K562 (cell line): ENCODE data around the gene P4HTM. TPM values are rescaled to one million over a fixed set of nuclear protein-coding genes. Genes with fewer than 3 reads are reported as not detected.
A peak's percentile ranks its signal among the peaks of the same experiment; 100 is the strongest.

Experiments used
- ARNT ChIP-seq, 2 experiments: fragments of 450-650 bp; IDR thresholded peaks; 2 replicates each; pipeline ENCODE4 v1.6.1; 2016; ENCODE audit warnings: mild to moderate bottlenecking in 1 of 2
- BDP1 ChIP-seq: IDR thresholded peaks from 3 replicates; pipeline ENCODE4 v1.6.1; 2011; ENCODE audit not compliant: insufficient read length, insufficient read depth
- BHLHE40 ChIP-seq: IDR thresholded peaks from 2 replicates; pipeline ENCODE4 v1.6.1; 2011; ENCODE audit warnings: low read length, improper control_type of control experiment
- BMI1 ChIP-seq: fragments of 150-350 bp; IDR thresholded peaks from 2 replicates; pipeline ENCODE4 v1.6.1; 2014; ENCODE audit warnings: low read length
- CBX2 ChIP-seq: fragments of 200-600 bp; sonication (generic); IDR thresholded peaks from one replicate; pipeline ENCODE4 v1.6.1; 2012; ENCODE audit warnings: mild to moderate bottlenecking, low read length, inconsistent platforms; ENCODE audit not compliant: insufficient read depth, poor library complexity, severe bottlenecking
- LEF1 ChIP-seq: fragments of 450-650 bp; IDR thresholded peaks from 2 replicates; pipeline ENCODE4 v1.6.1; 2016; ENCODE audit warnings: mild to moderate bottlenecking
- POLR2AphosphoS5 ChIP-seq: IDR thresholded peaks from 2 replicates; pipeline ENCODE4 v1.6.1; 2011; ENCODE audit warnings: mild to moderate bottlenecking, low read depth, low read length, moderate library complexity; ENCODE audit not compliant: control insufficient read depth, insufficient read depth
- RBM25 ChIP-seq: fragments of 200-400 bp; formaldehyde crosslinking; IDR thresholded peaks from 2 replicates; pipeline ENCODE4 v1.6.1; 2018; ENCODE audit warnings: low read length, low read depth, moderate library complexity; ENCODE audit not compliant: severe bottlenecking
- SUPT5H ChIP-seq: fragments of 450-650 bp; IDR thresholded peaks from 2 replicates; pipeline ENCODE4 v1.6.1; 2016
- TCFL5 ChIP-seq: fragments of 250-450 bp; sonication (Bioruptor Pico); conservative IDR thresholded peaks from 2 replicates; pipeline ENCODE4 v1.6.1; 2021; ENCODE audit warnings: mild to moderate bottlenecking, moderate library complexity, matching md5 sums
- TEAD1 ChIP-seq, 2 experiments: fragments of 450-650 bp in 1 of 2; sonication (generic) in 1 of 2; formaldehyde crosslinking; IDR thresholded peaks; 2 replicates each; pipeline versions ENCODE4 v1.4.0 to v1.8.0; 2020 to 2022; ENCODE audit warnings: mild to moderate bottlenecking in 2 of 2, missing genetic modification reagents in 1 of 2
- TOE1 ChIP-seq, 2 experiments: fragments of 450-650 bp in 1 of 2; sonication (generic) in 1 of 2; formaldehyde crosslinking in 1 of 2; IDR thresholded peaks; 2 replicates each; pipeline versions ENCODE4 v1.7.1 to v1.8.0; 2016 to 2022; ENCODE audit warnings: borderline replicate concordance in 2 of 2, mild to moderate bottlenecking in 2 of 2, antibody characterized with exemption in 1 of 2, inconsistent platforms in 1 of 2, low read depth in 1 of 2, missing genetic modification reagents in 1 of 2, moderate library complexity in 1 of 2
- ZFP36 ChIP-seq: fragments of 150-350 bp; IDR thresholded peaks from 2 replicates; pipeline ENCODE4 v1.6.1; 2018; ENCODE audit warnings: low read length, low read depth; ENCODE audit not compliant: partially characterized antibody
- polyA plus RNA-seq, 8 experiments: library from polyadenylated mRNA; depleted of rRNA in 4 of 8; stranded (reverse) in 5 of 8; unstranded in 3 of 8; fragments of >200 nt; fragmentation: Nextera tagmentation in 2 of 8; fragmentation: Illumina TruSeq in 1 of 8; extraction: Ambion mirVana in 2 of 8; extraction: Trizol in 1 of 8; gene quantifications; 2 replicates each; pipeline versions ENCODE4 v1.2.1 to v1.2.3, GENCODE V29; 2011 to 2014; ENCODE audit warnings: inconsistent platforms in 1 of 8, missing spikeins in 1 of 8
- total RNA-seq, 7 experiments: library from RNA; depleted of rRNA in 6 of 7; stranded (reverse); fragments of >200 nt in 6 of 7; fragmentation: Illumina TruSeq in 2 of 7; extraction: Trizol in 2 of 7; gene quantifications; 2 replicates each; pipeline versions ENCODE4 v1.2.1 to v1.2.3, GENCODE V29; 2011 to 2021; ENCODE audit warnings: low replicate concordance in 1 of 7
- TF ChIP-seq, protein P1 (sequence below), 3 experiments: fragments of 200-800 bp in 1 of 3; fragments of 250-450 bp in 1 of 3; fragments of 450-650 bp in 1 of 3; sonication (Bioruptor Pico) in 1 of 3; sonication (Bioruptor generic) in 1 of 3; formaldehyde crosslinking in 1 of 3; IDR thresholded peaks; 2 replicates each; pipeline versions ENCODE4 v1.6.1 to v1.8.0; 2016 to 2022; ENCODE audit warnings: mild to moderate bottlenecking in 2 of 3, missing genetic modification characterization in 2 of 3, missing compliant biosample characterization in 1 of 3, moderate library complexity in 1 of 3
- TF ChIP-seq, protein P2 (sequence below): fragments of 200-400 bp; formaldehyde crosslinking; IDR thresholded peaks from 2 replicates; pipeline ENCODE4 v1.6.1; 2017; ENCODE audit warnings: mild to moderate bottlenecking, low read depth, low read length, moderate library complexity
- TF ChIP-seq, protein P3 (sequence below): fragments of 200-800 bp; sonication (Bioruptor generic); IDR thresholded peaks from 2 replicates; pipeline ENCODE4 v1.6.1; 2017; ENCODE audit warnings: missing genetic modification characterization, missing compliant biosample characterization
- TF ChIP-seq, protein P4 (sequence below): fragments of 450-650 bp; IDR thresholded peaks from 2 replicates; pipeline ENCODE4 v1.6.1; 2016; ENCODE audit warnings: borderline replicate concordance

Gene P4HTM
- total and polyA plus RNA-seq, 9 of the 15 experiments (the other 6 are each of a cell fraction or from before 2014, with no cell fraction given) = 0.09 to 0.66 (median 0.25) TPM; not detected in 2

DNA sequence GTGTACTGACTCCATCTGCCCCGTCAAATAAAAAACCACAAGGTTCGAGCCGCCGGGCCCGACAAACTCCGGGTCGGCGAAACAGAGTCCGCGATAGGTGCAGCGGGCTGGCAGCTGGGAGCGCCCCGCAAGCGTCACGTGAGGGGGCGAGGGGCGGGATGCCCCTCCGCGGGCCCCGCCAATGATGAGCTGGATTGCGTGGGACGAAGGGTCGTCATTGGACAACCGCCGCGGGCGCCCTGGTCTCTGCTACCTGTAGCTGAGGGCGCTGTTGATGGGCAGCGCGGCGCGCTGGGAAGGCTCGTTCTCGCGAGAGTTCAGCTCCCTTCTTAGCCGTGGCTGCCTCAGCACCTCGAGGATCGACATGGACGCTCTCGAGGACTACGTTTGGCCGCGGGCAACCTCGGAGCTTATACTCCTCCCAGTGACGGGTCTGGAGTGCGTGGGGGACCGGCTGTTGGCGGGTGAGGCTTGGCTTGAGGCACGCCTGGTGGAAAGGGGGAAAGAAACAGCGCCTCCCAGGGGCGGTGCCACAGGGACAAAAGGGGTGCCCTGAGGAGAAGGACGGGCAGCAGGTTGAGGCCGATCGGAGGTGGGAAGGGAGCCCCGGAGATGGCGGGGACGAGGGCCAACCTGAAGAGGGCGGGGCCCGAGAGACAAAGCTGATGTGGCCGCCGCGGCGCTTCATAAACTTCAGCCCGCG is 17.2 kb downstream of the P4HTM start, which contains the start of gene WDR6 (continued):
- TF ChIP-seq, protein P1, sequence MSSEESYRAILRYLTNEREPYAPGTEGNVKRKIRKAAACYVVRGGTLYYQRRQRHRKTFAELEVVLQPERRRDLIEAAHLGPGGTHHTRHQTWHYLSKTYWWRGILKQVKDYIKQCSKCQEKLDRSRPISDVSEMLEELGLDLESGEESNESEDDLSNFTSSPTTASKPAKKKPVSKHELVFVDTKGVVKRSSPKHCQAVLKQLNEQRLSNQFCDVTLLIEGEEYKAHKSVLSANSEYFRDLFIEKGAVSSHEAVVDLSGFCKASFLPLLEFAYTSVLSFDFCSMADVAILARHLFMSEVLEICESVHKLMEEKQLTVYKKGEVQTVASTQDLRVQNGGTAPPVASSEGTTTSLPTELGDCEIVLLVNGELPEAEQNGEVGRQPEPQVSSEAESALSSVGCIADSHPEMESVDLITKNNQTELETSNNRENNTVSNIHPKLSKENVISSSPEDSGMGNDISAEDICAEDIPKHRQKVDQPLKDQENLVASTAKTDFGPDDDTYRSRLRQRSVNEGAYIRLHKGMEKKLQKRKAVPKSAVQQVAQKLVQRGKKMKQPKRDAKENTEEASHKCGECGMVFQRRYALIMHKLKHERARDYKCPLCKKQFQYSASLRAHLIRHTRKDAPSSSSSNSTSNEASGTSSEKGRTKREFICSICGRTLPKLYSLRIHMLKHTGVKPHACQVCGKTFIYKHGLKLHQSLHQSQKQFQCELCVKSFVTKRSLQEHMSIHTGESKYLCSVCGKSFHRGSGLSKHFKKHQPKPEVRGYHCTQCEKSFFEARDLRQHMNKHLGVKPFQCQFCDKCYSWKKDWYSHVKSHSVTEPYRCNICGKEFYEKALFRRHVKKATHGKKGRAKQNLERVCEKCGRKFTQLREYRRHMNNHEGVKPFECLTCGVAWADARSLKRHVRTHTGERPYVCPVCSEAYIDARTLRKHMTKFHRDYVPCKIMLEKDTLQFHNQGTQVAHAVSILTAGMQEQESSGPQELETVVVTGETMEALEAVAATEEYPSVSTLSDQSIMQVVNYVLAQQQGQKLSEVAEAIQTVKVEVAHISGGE (CRISPR knock-in tag; IDR thresholded peaks at IDR 0.05) = no peak
- 0 out of 4 replicates have a peak, but pooled peaks of 1 of the 2 experiments have one; percentile 7 for TF ChIP-seq TEAD1 (CRISPR knock-in tag; IDR thresholded peaks at IDR 0.05)
- peak; percentile 81; the same call in 1 of the 2 replicates for TF ChIP-seq TOE1 (IDR thresholded peaks at IDR 0.05; ENCODE audit: borderline replicate concordance)
- TF ChIP-seq TOE1 (CRISPR knock-in tag; IDR thresholded peaks at IDR 0.05; ENCODE audit: borderline replicate concordance, low read depth) = no peak
- TF ChIP-seq, protein P2, sequence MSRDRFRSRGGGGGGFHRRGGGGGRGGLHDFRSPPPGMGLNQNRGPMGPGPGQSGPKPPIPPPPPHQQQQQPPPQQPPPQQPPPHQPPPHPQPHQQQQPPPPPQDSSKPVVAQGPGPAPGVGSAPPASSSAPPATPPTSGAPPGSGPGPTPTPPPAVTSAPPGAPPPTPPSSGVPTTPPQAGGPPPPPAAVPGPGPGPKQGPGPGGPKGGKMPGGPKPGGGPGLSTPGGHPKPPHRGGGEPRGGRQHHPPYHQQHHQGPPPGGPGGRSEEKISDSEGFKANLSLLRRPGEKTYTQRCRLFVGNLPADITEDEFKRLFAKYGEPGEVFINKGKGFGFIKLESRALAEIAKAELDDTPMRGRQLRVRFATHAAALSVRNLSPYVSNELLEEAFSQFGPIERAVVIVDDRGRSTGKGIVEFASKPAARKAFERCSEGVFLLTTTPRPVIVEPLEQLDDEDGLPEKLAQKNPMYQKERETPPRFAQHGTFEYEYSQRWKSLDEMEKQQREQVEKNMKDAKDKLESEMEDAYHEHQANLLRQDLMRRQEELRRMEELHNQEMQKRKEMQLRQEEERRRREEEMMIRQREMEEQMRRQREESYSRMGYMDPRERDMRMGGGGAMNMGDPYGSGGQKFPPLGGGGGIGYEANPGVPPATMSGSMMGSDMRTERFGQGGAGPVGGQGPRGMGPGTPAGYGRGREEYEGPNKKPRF = no peak
- no peak for TF ChIP-seq BMI1
- TF ChIP-seq, protein P3, sequence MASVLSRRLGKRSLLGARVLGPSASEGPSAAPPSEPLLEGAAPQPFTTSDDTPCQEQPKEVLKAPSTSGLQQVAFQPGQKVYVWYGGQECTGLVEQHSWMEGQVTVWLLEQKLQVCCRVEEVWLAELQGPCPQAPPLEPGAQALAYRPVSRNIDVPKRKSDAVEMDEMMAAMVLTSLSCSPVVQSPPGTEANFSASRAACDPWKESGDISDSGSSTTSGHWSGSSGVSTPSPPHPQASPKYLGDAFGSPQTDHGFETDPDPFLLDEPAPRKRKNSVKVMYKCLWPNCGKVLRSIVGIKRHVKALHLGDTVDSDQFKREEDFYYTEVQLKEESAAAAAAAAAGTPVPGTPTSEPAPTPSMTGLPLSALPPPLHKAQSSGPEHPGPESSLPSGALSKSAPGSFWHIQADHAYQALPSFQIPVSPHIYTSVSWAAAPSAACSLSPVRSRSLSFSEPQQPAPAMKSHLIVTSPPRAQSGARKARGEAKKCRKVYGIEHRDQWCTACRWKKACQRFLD (CRISPR knock-in tag) = no peak
- no peak for TF ChIP-seq CBX2
- TF ChIP-seq ZFP36 = no peak
- no peak for TF ChIP-seq BDP1
- TF ChIP-seq LEF1 = 0 out of 2 replicates have a peak, but pooled peaks have one; percentile 27
- TF ChIP-seq, protein P4, sequence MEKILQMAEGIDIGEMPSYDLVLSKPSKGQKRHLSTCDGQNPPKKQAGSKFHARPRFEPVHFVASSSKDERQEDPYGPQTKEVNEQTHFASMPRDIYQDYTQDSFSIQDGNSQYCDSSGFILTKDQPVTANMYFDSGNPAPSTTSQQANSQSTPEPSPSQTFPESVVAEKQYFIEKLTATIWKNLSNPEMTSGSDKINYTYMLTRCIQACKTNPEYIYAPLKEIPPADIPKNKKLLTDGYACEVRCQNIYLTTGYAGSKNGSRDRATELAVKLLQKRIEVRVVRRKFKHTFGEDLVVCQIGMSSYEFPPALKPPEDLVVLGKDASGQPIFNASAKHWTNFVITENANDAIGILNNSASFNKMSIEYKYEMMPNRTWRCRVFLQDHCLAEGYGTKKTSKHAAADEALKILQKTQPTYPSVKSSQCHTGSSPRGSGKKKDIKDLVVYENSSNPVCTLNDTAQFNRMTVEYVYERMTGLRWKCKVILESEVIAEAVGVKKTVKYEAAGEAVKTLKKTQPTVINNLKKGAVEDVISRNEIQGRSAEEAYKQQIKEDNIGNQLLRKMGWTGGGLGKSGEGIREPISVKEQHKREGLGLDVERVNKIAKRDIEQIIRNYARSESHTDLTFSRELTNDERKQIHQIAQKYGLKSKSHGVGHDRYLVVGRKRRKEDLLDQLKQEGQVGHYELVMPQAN = peak; percentile 63; the same call in 1 of the 2 replicates
- TF ChIP-seq POLR2AphosphoS5 = peak; percentile 48; the same call in 1 of the 2 replicates
- peak; percentile 97 for TF ChIP-seq RBM25
- no peak for TF ChIP-seq TCFL5 (CRISPR knock-in tag)
- TF ChIP-seq BHLHE40 = peak; percentile 98
- TF ChIP-seq SUPT5H = peak; percentile 89
- 0 out of 4 replicates have a peak, but pooled peaks of 1 of the 2 experiments have one; percentile 52 for TF ChIP-seq ARNT (IDR thresholded peaks at IDR 0.05)
